H9 (cell line): ENCODE measurements around the gene API5. TPM values are rescaled to one million over a fixed set of nuclear protein-coding genes. Genes with fewer than 3 reads are reported as not detected.

Experiments used
- DNase-seq: peaks from one replicate; pipeline ENCODE4 v3.0.0-alpha.2; 2017
- H2AFZ ChIP-seq: one replicate; pipeline ENCODE4 v1.6.1; 2013; ENCODE audit warnings: mild to moderate bottlenecking, low read length, control low read depth, moderate library complexity
- H2AK5ac ChIP-seq: 2 replicates; pipeline ENCODE4 v1.6.1; 2013; ENCODE audit warnings: low read length, control low read depth, mixed read lengths; ENCODE audit not compliant: insufficient read length
- H2BK120ac ChIP-seq: one replicate; pipeline ENCODE4 v1.6.1; 2013; ENCODE audit warnings: low read depth, mild to moderate bottlenecking, low read length, control low read depth, inconsistent platforms; ENCODE audit not compliant: poor library complexity, severe bottlenecking
- H2BK12ac ChIP-seq: 2 replicates; pipeline ENCODE4 v1.6.1; 2013; ENCODE audit warnings: low read length, control low read depth, mixed read lengths, low read depth; ENCODE audit not compliant: insufficient read length
- H2BK15ac ChIP-seq: 2 replicates; pipeline ENCODE4 v1.6.1; 2013; ENCODE audit warnings: low read depth, low read length, control low read depth
- H2BK20ac ChIP-seq: one replicate; pipeline ENCODE4 v1.6.1; 2013; ENCODE audit warnings: low read depth, mild to moderate bottlenecking, low read length, control low read depth, inconsistent platforms; ENCODE audit not compliant: poor library complexity, severe bottlenecking
- H2BK5ac ChIP-seq: 2 replicates; pipeline ENCODE4 v1.6.1; 2013; ENCODE audit warnings: low read length, control low read depth, mixed read lengths; ENCODE audit not compliant: insufficient read length
- H3K14ac ChIP-seq: 2 replicates; pipeline ENCODE4 v1.6.1; 2013; ENCODE audit warnings: low read length, control low read depth; ENCODE audit not compliant: insufficient read depth
- H3K18ac ChIP-seq: 2 replicates; pipeline ENCODE4 v1.6.1; 2013; ENCODE audit warnings: low read depth, mild to moderate bottlenecking, mixed read lengths, low read length, control low read depth; ENCODE audit not compliant: insufficient read length
- H3K23ac ChIP-seq: 2 replicates; pipeline ENCODE4 v1.6.1; 2013; ENCODE audit warnings: low read length, control low read depth, mixed read lengths, low read depth; ENCODE audit not compliant: insufficient read length
- H3K23me2 ChIP-seq: 2 replicates; pipeline ENCODE4 v1.6.1; 2013; ENCODE audit warnings: low read depth, mild to moderate bottlenecking, mixed read lengths, low read length, control low read depth; ENCODE audit not compliant: insufficient read length, poor library complexity, severe bottlenecking
- H3K27ac ChIP-seq: 2 replicates; pipeline ENCODE4 v1.5.1; 2013; ENCODE audit warnings: low read length, control low read depth, mixed read lengths, low read depth; ENCODE audit not compliant: insufficient read length
- H3K27me3 ChIP-seq: 2 replicates; pipeline ENCODE4 v1.6.1; 2013; ENCODE audit warnings: low read length, control low read depth, inconsistent platforms; ENCODE audit not compliant: insufficient read depth
- H3K4ac ChIP-seq: 2 replicates; pipeline ENCODE4 v1.6.1; 2013; ENCODE audit warnings: low read depth, mild to moderate bottlenecking, control low read depth, inconsistent platforms, low read length, moderate library complexity
- H3K4me1 ChIP-seq: 2 replicates; pipeline ENCODE4 v1.6.1; 2013; ENCODE audit warnings: low read length, control low read depth, inconsistent platforms; ENCODE audit not compliant: insufficient read depth
- H3K4me2 ChIP-seq: 2 replicates; pipeline ENCODE4 v1.6.1; 2013; ENCODE audit warnings: low read length, control low read depth, mixed read lengths; ENCODE audit not compliant: insufficient read length, insufficient read depth
- H3K56ac ChIP-seq: 2 replicates; pipeline ENCODE4 v1.6.1; 2013; ENCODE audit warnings: low read depth, mild to moderate bottlenecking, mixed read lengths, low read length, control low read depth; ENCODE audit not compliant: insufficient read length
- H3K79me1 ChIP-seq: 2 replicates; pipeline ENCODE4 v1.6.1; 2013; ENCODE audit warnings: low read depth, mild to moderate bottlenecking, moderate library complexity, low read length, control low read depth, inconsistent platforms; ENCODE audit not compliant: insufficient read depth, poor library complexity, severe bottlenecking
- H3K79me2 ChIP-seq: 2 replicates; pipeline ENCODE4 v1.6.1; 2013; ENCODE audit warnings: low read length, control low read depth, inconsistent platforms; ENCODE audit not compliant: insufficient read depth
- H3K9ac ChIP-seq: 2 replicates; pipeline ENCODE4 v1.6.1; 2013; ENCODE audit warnings: low read length, control low read depth, mixed read lengths; ENCODE audit not compliant: insufficient read length; ENCODE audit errors: extremely low read depth
- H3K9me3 ChIP-seq: one replicate; pipeline ENCODE4 v1.6.1; 2013; ENCODE audit warnings: low read depth, low read length, inconsistent platforms; ENCODE audit not compliant: control insufficient read depth
- H3T11ph ChIP-seq: one replicate; pipeline ENCODE4 v1.6.1; 2013; ENCODE audit warnings: mild to moderate bottlenecking, low read length, control low read depth, inconsistent platforms
- H4K20me1 ChIP-seq: one replicate; pipeline ENCODE4 v1.6.1; 2013; ENCODE audit not compliant: control insufficient read depth, insufficient read length, insufficient read depth
- H4K5ac ChIP-seq: 2 replicates; pipeline ENCODE4 v1.6.1; 2013; ENCODE audit warnings: low read depth, mild to moderate bottlenecking, mixed read lengths, low read length, control low read depth; ENCODE audit not compliant: insufficient read length
- H4K8ac ChIP-seq: replicated peaks from 2 replicates; pipeline ENCODE4 v1.6.1; 2013; ENCODE audit warnings: low read length, control low read depth, mixed read lengths, low read depth; ENCODE audit not compliant: insufficient read length
- H4K91ac ChIP-seq: 2 replicates; pipeline ENCODE4 v1.6.1; 2013; ENCODE audit warnings: low read depth, mild to moderate bottlenecking, moderate library complexity, mixed read lengths, low read length, control low read depth; ENCODE audit not compliant: insufficient read length
- H3K27ac Mint-ChIP-seq, 3 experiments: 2 replicates in 2 of 3; 3 replicates in 1 of 3; pipeline ENCODE4 v1.8.0; 2020 to 2021; ENCODE audit warnings: mixed read lengths in 3 of 3, mild to moderate bottlenecking in 1 of 3, moderate library complexity in 1 of 3
- H3K27me3 Mint-ChIP-seq: 2 replicates; pipeline ENCODE4 v1.8.0; 2021; ENCODE audit warnings: low read depth, mild to moderate bottlenecking, moderate library complexity, mixed read lengths
- H3K36me3 Mint-ChIP-seq, 3 experiments: 2 replicates in 2 of 3; 3 replicates in 1 of 3; pipeline ENCODE4 v1.8.0; 2020 to 2021; ENCODE audit warnings: low read depth in 3 of 3, mixed read lengths in 3 of 3; ENCODE audit not compliant: insufficient read depth in 1 of 3
- H3K4me1 Mint-ChIP-seq, 2 experiments: 2 replicates each; pipeline ENCODE4 v1.8.0; 2020; ENCODE audit warnings: mixed read lengths in 2 of 2
- H3K4me3 Mint-ChIP-seq, 2 experiments: 2 replicates in 1 of 2; 3 replicates in 1 of 2; pipeline ENCODE4 v1.8.0; 2020 to 2021; ENCODE audit warnings: mild to moderate bottlenecking in 2 of 2, mixed read lengths in 2 of 2, moderate library complexity in 1 of 2
- H3K9me3 Mint-ChIP-seq, 2 experiments: 2 replicates in 1 of 2; 3 replicates in 1 of 2; pipeline ENCODE4 v1.8.0; 2020; ENCODE audit warnings: mild to moderate bottlenecking in 2 of 2, mixed read lengths in 2 of 2, moderate library complexity in 1 of 2
- CTCF ChIP-seq: fragments of 200-600 bp; sonication (generic); conservative IDR thresholded peaks from 3 replicates; pipeline ENCODE4 v1.8.0; 2021; ENCODE audit warnings: antibody characterized with exemption, mild to moderate bottlenecking
- WGBS: extraction: QIAGEN DNeasy Blood & Tissue Kit; methylation state at CpG from one replicate; pipeline ENCODE4 v1.1.7; 2013; ENCODE audit warnings: missing lambda C conversion rate, low lambda C conversion rate, mixed read lengths; ENCODE audit not compliant: insufficient read length; ENCODE audit errors: extremely low coverage; 5-methylcytosine and 5-hydroxymethylcytosine counted together
- total RNA-seq: library from RNA; stranded (reverse); gene quantifications from 2 replicates; pipeline ENCODE4 v1.2.1, GENCODE V29; 2021

Gene API5
- total RNA-seq, 1 experiment from 2014 or later: 147 TPM

- Histone ChIP-seq H3K56ac (no peak overlapping the region), H2AFZ (no peak overlapping the region), H3K4me2 (no peak overlapping the region), H2BK20ac (no peak overlapping the region), H2AK5ac (no peak overlapping the region), H3K23ac (no peak overlapping the region), H3K27ac (no peak overlapping the region), H3K4me1 (no peaks in the 10 kb centered on the region), H3T11ph (no peak overlapping the region), H2BK5ac (no peak overlapping the region), H3K27me3 (no peaks in the 10 kb centered on the region), H3K9ac (no peak overlapping the region), H3K9me3 (no peaks in the 10 kb centered on the region), H4K5ac (no peak overlapping the region), H3K14ac (no peak overlapping the region), H4K91ac (no peak overlapping the region), H3K79me1 (no peaks in the 10 kb centered on the region), H3K79me2 (no peaks in the 10 kb centered on the region), H2BK120ac (no peak overlapping the region), H3K4ac (no peak overlapping the region), H4K20me1 (no peaks in the 10 kb centered on the region), H2BK15ac (no peak overlapping the region), H3K18ac (no peak overlapping the region), H3K23me2 (no peaks in the 10 kb centered on the region), H4K8ac (no peak overlapping the region), H2BK12ac (no peak overlapping the region)
- peaks cover 6% of the 10 kb centered on the region in 2 experiments; a peak in 3 of 4 replicates for H3K4me1 Mint-ChIP-seq
- H3K27me3 Mint-ChIP-seq: no peaks in the 10 kb centered on the region; the same call in 1 of the 2 replicates
- H3K27ac Mint-ChIP-seq: no peak overlapping the region
- H3K9me3 Mint-ChIP-seq: no peaks in the 10 kb centered on the region
- WGBS: no CpG with 5 or more reads among the region's 19 CpGs
- DNase-seq: peak; percentile 55
- H3K36me3 Mint-ChIP-seq: no peaks in the 10 kb centered on the region
- no peak overlapping the region for H3K4me3 Mint-ChIP-seq
- peak; percentile 97 for TF ChIP-seq CTCF
These were observed 29.0 kb upstream of the API5 start for GRCh38 chr11:43282607-43283440.
